CD4-positive, alpha-beta memory T cell (primary cell): ENCODE results near the gene TMEM259. TPM values are rescaled to one million over a fixed set of nuclear protein-coding genes. Genes with fewer than 3 reads are reported as not detected.

Experiments used
- CTCF ChIA-PET: fragments of 350-600 bp; sonication (Branson Sonifier 250); formaldehyde crosslinking; loops from one replicate; lab custom pipeline; 2021; ENCODE audit warnings: inconsistent platforms; ENCODE audit not compliant: partially characterized antibody; lab: Charles Lee
- POLR2A ChIA-PET: fragments of 350-600 bp; sonication (Branson Sonifier 250); formaldehyde crosslinking; loops from one replicate; lab custom pipeline; 2021; ENCODE audit not compliant: partially characterized antibody; lab: Charles Lee
- DNase-seq, 5 donors: peaks; one replicate each; pipeline versions ENCODE4 v3.0.0 to v3.0.0-alpha.2; 2020 to 2022; ENCODE audit warnings: mixed read lengths in 1 of 5
- H3K27ac ChIP-seq: one replicate; pipeline ENCODE4 v1.7.0; 2013; ENCODE audit warnings: low read depth, low read length
- H3K27me3 ChIP-seq: 2 replicates; pipeline ENCODE4 v1.7.0; 2013; ENCODE audit warnings: mild to moderate bottlenecking, low read length, moderate library complexity; ENCODE audit not compliant: insufficient read depth
- H3K36me3 ChIP-seq: 2 replicates; pipeline ENCODE4 v1.7.0; 2013; ENCODE audit warnings: mild to moderate bottlenecking, low read length, moderate library complexity; ENCODE audit not compliant: insufficient read depth
- H3K4me1 ChIP-seq: 2 replicates; pipeline ENCODE4 v1.7.0; 2013; ENCODE audit warnings: mild to moderate bottlenecking, low read length, moderate library complexity; ENCODE audit not compliant: insufficient read depth
- H3K4me3 ChIP-seq, 2 donors: one replicate each; pipeline ENCODE4 v1.7.0; 2013; ENCODE audit warnings: low read length in 2 of 2, mild to moderate bottlenecking in 1 of 2
- H3K9me3 ChIP-seq, 2 donors: one replicate each; pipeline ENCODE4 v1.7.0; 2013; ENCODE audit warnings: low read length in 2 of 2, control low read depth in 1 of 2; ENCODE audit not compliant: control insufficient read depth in 1 of 2
- H3K27ac Mint-ChIP-seq, 7 donors: one replicate each; pipeline ENCODE4 v1.8.0; 2020 to 2021; ENCODE audit warnings: mixed read lengths in 7 of 7, mild to moderate bottlenecking in 6 of 7, inconsistent platforms in 3 of 7, moderate library complexity in 3 of 7
- H3K27me3 Mint-ChIP-seq, 2 donors: one replicate each; pipeline ENCODE4 v1.8.0; 2020 to 2021; ENCODE audit warnings: mixed read lengths in 2 of 2
- H3K36me3 Mint-ChIP-seq, 2 donors: one replicate each; pipeline ENCODE4 v1.8.0; 2020 to 2021; ENCODE audit warnings: mixed read lengths in 2 of 2, inconsistent platforms in 1 of 2, mild to moderate bottlenecking in 1 of 2
- H3K4me1 Mint-ChIP-seq, 4 donors: one replicate each; pipeline ENCODE4 v1.8.0; 2020 to 2021; ENCODE audit warnings: mixed read lengths in 4 of 4, mild to moderate bottlenecking in 1 of 4
- H3K4me3 Mint-ChIP-seq, 8 donors: one replicate each; pipeline ENCODE4 v1.8.0; 2020 to 2021; ENCODE audit warnings: mixed read lengths in 8 of 8, mild to moderate bottlenecking in 7 of 8, moderate library complexity in 6 of 8, inconsistent platforms in 3 of 8
- H3K9me3 Mint-ChIP-seq, 8 donors: one replicate each; pipeline ENCODE4 v1.8.0; 2020 to 2021; ENCODE audit warnings: mixed read lengths in 8 of 8, mild to moderate bottlenecking in 5 of 8, inconsistent platforms in 3 of 8, moderate library complexity in 1 of 8
- intact Hi-C: fragments of 100-400 bp; cut with micrococcal nuclease; formaldehyde crosslinking; loops from one replicate; pipeline ENCODE4 v1.15.1; 2023
- polyA plus RNA-seq, 2 donors: library from polyadenylated mRNA; unstranded; fragments of 300-500 nt; fragmentation: Illumina TruSeq; gene quantifications; one replicate each; pipeline ENCODE4 v1.2.3, GENCODE V29; 2021
- total RNA-seq, 2 experiments: library from RNA; stranded (reverse); gene quantifications; one replicate each; pipeline ENCODE4 v1.2.3, GENCODE V29; 2021

Gene TMEM259
- total and polyA plus RNA-seq, 4 experiments from 2014 or later: 40.5 to 329 (median 196) TPM

DNA sequence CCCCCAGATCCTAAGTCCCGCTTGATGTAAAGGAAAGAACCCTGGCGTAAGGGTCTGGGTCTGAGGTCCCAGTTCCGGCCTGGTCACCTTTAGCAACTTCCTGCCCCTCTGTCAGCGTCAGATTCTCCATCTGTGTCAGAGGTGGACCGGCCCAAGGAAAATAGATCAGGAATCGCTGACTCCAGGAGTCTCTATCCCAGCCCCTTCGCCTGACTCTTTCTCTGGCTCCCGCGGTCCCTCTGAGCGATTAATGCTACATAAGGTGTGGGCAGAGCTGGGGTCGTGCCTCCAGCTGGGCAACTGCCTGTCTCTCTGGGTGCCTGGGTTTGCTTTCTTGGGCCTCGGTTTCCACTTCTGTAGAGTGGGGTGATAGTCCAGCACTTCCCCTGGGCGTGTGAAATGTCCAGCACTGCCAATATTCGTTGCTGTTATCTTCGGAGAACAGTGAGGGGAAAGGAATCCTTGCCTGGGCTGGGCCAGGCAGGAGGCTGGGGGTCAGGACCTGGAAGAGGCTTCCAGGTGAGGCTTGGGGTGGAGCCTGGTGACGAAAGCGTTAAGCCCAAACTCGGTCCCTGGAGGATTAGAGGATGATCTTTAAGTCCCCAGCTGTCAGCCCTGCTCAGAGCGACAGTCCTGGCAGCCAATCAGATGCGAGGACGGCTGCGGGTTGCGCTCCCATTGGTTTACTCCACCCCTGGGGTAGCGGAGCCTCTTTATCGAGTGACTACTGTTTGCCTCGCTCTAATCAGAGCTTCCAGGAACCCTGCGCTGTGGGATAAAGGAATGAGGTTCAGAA lies 19.8 kb upstream of the TMEM259 start:
- H3K36me3 ChIP-seq: peaks cover 33% of the 10 kb centered on the region

GRCh38 chr19:1039646-1040475 lies 18.9 kb upstream of the TMEM259 start, which contains the start of gene ABCA7:
TSS of gene ABCA7 (plus strand) at chr19:1040107. CDS start at chr19:1041362, 1,255 bp downstream.
- H3K36me3 Mint-ChIP-seq: peaks cover 21 to 51% of the 10 kb centered on the region in 2 donors
- peaks cover 32% of the 10 kb centered on the region for H3K36me3 ChIP-seq

More for the DNA sequence above, 19.8 kb upstream of the TMEM259 start:
- Mint-ChIP-seq H3K4me3 (peak overlapping the region; percentile 95 to 100 (median 97)), H3K4me1 (peaks cover 27 to 65% (median 48%) of the 10 kb centered on the region in 4 donors), H3K9me3 (peaks cover 0 to 6% (median 0%) of the 10 kb centered on the region in 8 donors), H3K27ac (peak overlapping the region; percentile 91 to 97 (median 95)), H3K36me3 (peaks cover 21 to 51% of the 10 kb centered on the region in 2 donors), H3K27me3 (no peaks in the 10 kb centered on the region)
- no peaks in the 10 kb centered on the region for H3K9me3 ChIP-seq
- CTCF ChIA-PET: interaction anchor here (1.0 to 4.7 kb wide), 6 partner anchors 12 to 152 kb away, joined by 3 to 31 read pairs (median 4); partner anchors contain the start of gene ARHGAP45
- intact Hi-C loops: loop anchor here (1.0 to 2.0 kb wide), 4 partner anchors 14 to 36 kb away; partner anchors contain the start of genes ARHGAP45, CNN2, RNU6-2 and TMEM259
- H3K4me1 ChIP-seq: peaks cover 47% of the 10 kb centered on the region
- POLR2A ChIA-PET: interaction anchor here (0.7 to 57.1 kb wide), 28 partner anchors 8 to 235 kb away, joined by 3 to 3893 read pairs (median 5); partner anchors contain the start of genes ARHGAP45, CIRBP, CNN2 and FAM174C
- peak; percentile 86 to 93 (median 88) for DNase-seq
- peak overlapping the region; percentile 75 for H3K27ac ChIP-seq
- H3K27me3 ChIP-seq: no peaks in the 10 kb centered on the region
- H3K4me3 ChIP-seq: peak overlapping the region; percentile 56 to 100

GRCh38 chr19:1038978-1039645 lies 18.2 kb upstream of the TMEM259 start:
- peaks cover 54% of the 10 kb centered on the region for H3K4me1 ChIP-seq
- no peaks in the 10 kb centered on the region for H3K9me3 ChIP-seq
- H3K27me3 ChIP-seq: no peaks in the 10 kb centered on the region
- Mint-ChIP-seq H3K27ac (peak overlapping the region; percentile 91 to 97 (median 94)), H3K4me1 (peaks cover 27 to 69% (median 48%) of the 10 kb centered on the region in 4 donors), H3K4me3 (peak overlapping the region in 7 of 8 donors; percentile 95 to 100 (median 98)), H3K36me3 (peaks cover 21 to 46% of the 10 kb centered on the region in 2 donors), H3K27me3 (no peaks in the 10 kb centered on the region), H3K9me3 (peaks cover 0 to 6% (median 0%) of the 10 kb centered on the region in 8 donors)
- POLR2A ChIA-PET: interaction anchor here (1.1 to 57.1 kb wide), 21 partner anchors 9 to 428 kb away, joined by 3 to 3893 read pairs (median 6); partner anchors contain the start of genes ARHGAP45, CIRBP, CNN2 and FAM174C
- peak overlapping the region; percentile 36 to 42 for H3K4me3 ChIP-seq
- peak in 2 of 5 donors; percentile 17 to 29 for DNase-seq
- intact Hi-C loops: loop anchor here (5.0 kb wide), 1 partner anchor 57 kb away; the partner anchor contains the start of gene WDR18
- peaks cover 27% of the 10 kb centered on the region for H3K36me3 ChIP-seq
- peak overlapping the region; percentile 75 for H3K27ac ChIP-seq
- CTCF ChIA-PET: interaction anchor here (0.7 to 4.7 kb wide), 6 partner anchors 10 to 47 kb away, joined by 3 to 31 read pairs (median 4); partner anchors contain the start of gene ARHGAP45

More at GRCh38 chr19:1039646-1040475, 18.9 kb upstream of the TMEM259 start, which contains the start of gene ABCA7:
- Mint-ChIP-seq H3K27ac (peak within 1 kb of the TSS; percentile 91 to 97 (median 95)), H3K4me1 (peaks cover 27 to 69% (median 48%) of the 10 kb centered on the region in 4 donors), H3K27me3 (no peaks in the 10 kb centered on the region), H3K4me3 (peak within 1 kb of the TSS; percentile 95 to 100 (median 97)), H3K9me3 (peaks cover 0 to 6% (median 0%) of the 10 kb centered on the region in 8 donors)
- CTCF ChIA-PET: interaction anchor here (1.0 to 4.7 kb wide), 5 partner anchors 11 to 27 kb away, joined by 3 to 31 read pairs (median 4); partner anchors contain the start of gene ARHGAP45
- Histone ChIP-seq H3K4me1 (peaks cover 54% of the 10 kb centered on the region), H3K27ac (peak within 1 kb of the TSS; percentile 75), H3K27me3 (no peaks in the 10 kb centered on the region), H3K4me3 (peak within 1 kb of the TSS; percentile 56 to 100), H3K9me3 (no peaks in the 10 kb centered on the region)
- intact Hi-C loops: loop anchor here (1.0 to 5.0 kb wide), 4 partner anchors 14 to 58 kb away; partner anchors contain the start of genes CNN2, RNU6-2, TMEM259 and WDR18
- POLR2A ChIA-PET: interaction anchor here (0.7 to 57.1 kb wide), 26 partner anchors 8 to 429 kb away, joined by 3 to 3893 read pairs (median 6); partner anchors contain the start of genes ARHGAP45, CIRBP, CNN2 and FAM174C
- peak; percentile 98 to 99 (median 98) for DNase-seq

GRCh38 chr19:1037621-1038064 lies 16.7 kb upstream of the TMEM259 start:
- H3K27ac ChIP-seq: peak overlapping the region; percentile 75
- peaks cover 21 to 53% of the 10 kb centered on the region in 2 donors for H3K36me3 Mint-ChIP-seq
- peak in 1 of 5 donors; percentile 25 for DNase-seq
- peaks cover 63% of the 10 kb centered on the region for H3K4me1 ChIP-seq
- peaks cover 25% of the 10 kb centered on the region for H3K36me3 ChIP-seq
- H3K9me3 ChIP-seq: no peaks in the 10 kb centered on the region
- intact Hi-C loops: loop anchor here (2.0 to 5.0 kb wide), 2 partner anchors 37 to 55 kb away; partner anchors contain the start of genes GRIN3B and WDR18
- peaks cover 0 to 6% (median 0%) of the 10 kb centered on the region in 8 donors for H3K9me3 Mint-ChIP-seq
- peaks cover 32 to 77% (median 53%) of the 10 kb centered on the region in 4 donors for H3K4me1 Mint-ChIP-seq
- no peaks in the 10 kb centered on the region for H3K27me3 Mint-ChIP-seq
- H3K4me3 ChIP-seq: no peak overlapping the region
- H3K27ac Mint-ChIP-seq: peak overlapping the region; percentile 91 to 97 (median 94)
- ChIA-PET POLR2A (interaction anchor here (0.6 to 57.1 kb wide), 10 partner anchors 8 to 241 kb away, joined by 3 to 3893 read pairs (median 8); partner anchors contain the start of genes ARHGAP45, CIRBP, CNN2 and FAM174C), CTCF (interaction anchor here (1.3 to 4.7 kb wide), 3 partner anchors 9 to 16 kb away, joined by 4 to 31 read pairs (median 4); partner anchors contain the start of gene RNU6-2)
- peak overlapping the region in 7 of 8 donors; percentile 68 to 100 (median 95) for H3K4me3 Mint-ChIP-seq
- H3K27me3 ChIP-seq: no peaks in the 10 kb centered on the region

- CTCF ChIA-PET: interaction anchor here (1.2 to 4.7 kb wide), 5 partner anchors 7 to 31 kb away, joined by 3 to 31 read pairs (median 4); partner anchors contain the start of genes ARHGAP45 and RNU6-2
- peaks cover 32 to 76% (median 56%) of the 10 kb centered on the region in 4 donors for H3K4me1 Mint-ChIP-seq
- H3K27ac ChIP-seq: no peak overlapping the region
These were observed 15.2 kb upstream of the TMEM259 start for GRCh38 chr19:1035998-1036621.

More at GRCh38 chr19:1035998-1036621, 15.2 kb upstream of the TMEM259 start:
- Mint-ChIP-seq H3K9me3 (peaks cover 0 to 6% (median 0%) of the 10 kb centered on the region in 8 donors), H3K27ac (peak overlapping the region; percentile 23 to 97 (median 82)), H3K36me3 (peaks cover 27 to 55% of the 10 kb centered on the region in 2 donors), H3K27me3 (no peaks in the 10 kb centered on the region), H3K4me3 (peak overlapping the region in 2 of 8 donors; percentile 29 to 48)
- H3K4me1 ChIP-seq: peaks cover 65% of the 10 kb centered on the region
- peaks cover 31% of the 10 kb centered on the region for H3K36me3 ChIP-seq
- H3K4me3 ChIP-seq: no peak overlapping the region
- no peak for DNase-seq
- intact Hi-C loops: loop anchor here (2.0 to 5.0 kb wide), 2 partner anchors 35 to 54 kb away; partner anchors contain the start of genes GRIN3B and WDR18
- no peaks in the 10 kb centered on the region for H3K27me3 ChIP-seq
- H3K9me3 ChIP-seq: no peaks in the 10 kb centered on the region
- POLR2A ChIA-PET: interaction anchor here (1.0 to 57.1 kb wide), 5 partner anchors 11 to 233 kb away, joined by 3 to 3893 read pairs (median 25); partner anchors contain the start of genes ARHGAP45, CIRBP, CNN2 and GPX4
